Thyroid gland (tissue), 4 donors: Measurements from ENCODE around the gene METTL26. TPM values are rescaled to one million over a fixed set of nuclear protein-coding genes. Genes with fewer than 3 reads are reported as not detected.

Experiments used
- DNase-seq, 2 donors: peaks; one replicate each; pipeline ENCODE4 v3.0.0-alpha.2; 2019
- H3K27ac ChIP-seq, 3 donors: fragments of 200-600 bp; sonication (generic); 1 replicate in 2 of 3; 2 replicates in 1 of 3; pipeline ENCODE4 v1.5.1; 2016 to 2019; ENCODE audit warnings: mild to moderate bottlenecking in 1 of 3, moderate library complexity in 1 of 3
- H3K27me3 ChIP-seq: fragments of 200-600 bp; sonication (generic); one replicate; pipeline ENCODE4 v1.5.1; 2019
- H3K36me3 ChIP-seq, 2 donors: fragments of 200-600 bp; sonication (generic); one replicate each; pipeline ENCODE4 v1.5.1; 2016 to 2019
- H3K4me1 ChIP-seq, 2 donors: fragments of 200-600 bp; sonication (generic); one replicate each; pipeline ENCODE4 v1.5.1; 2017 to 2019
- H3K4me3 ChIP-seq, 3 donors: fragments of 200-600 bp; sonication (generic); replicated peaks in 1 of 3; 1 replicate in 2 of 3; 2 replicates in 1 of 3; pipeline ENCODE4 v1.5.1; 2016; ENCODE audit warnings: mild to moderate bottlenecking in 1 of 3
- H3K9me3 ChIP-seq: fragments of 200-600 bp; sonication (generic); one replicate; pipeline ENCODE4 v1.5.1; 2017
- POLR2A ChIP-seq, 2 donors: fragments of 450-650 bp; IDR thresholded peaks; one replicate each; pipeline ENCODE4 v1.6.1; 2017; ENCODE audit warnings: antibody characterized with exemption in 2 of 2, mild to moderate bottlenecking in 2 of 2, moderate library complexity in 1 of 2
- WGBS, 2 donors: methylation state at CpG; one replicate each; pipeline ENCODE4 v1.1.5; 2017; 5-methylcytosine and 5-hydroxymethylcytosine counted together
- intact Hi-C: fragments of 100-400 bp; cut with DNase I; formaldehyde crosslinking; loops from one replicate; pipeline ENCODE4 v1.15.1; 2023
- total RNA-seq, 4 donors: library from RNA; depleted of rRNA; stranded (reverse); fragments of >200 nt; gene quantifications; one replicate each; pipeline ENCODE4 v1.2.3, GENCODE V29; 2016
- TF ChIP-seq, protein P1 (sequence below), 6 experiments: fragments of 200-600 bp in 3 of 6; fragments of 450-650 bp in 3 of 6; sonication (generic) in 3 of 6; IDR thresholded peaks; one replicate each; pipeline ENCODE4 v1.5.1; 2016 to 2019; ENCODE audit warnings: antibody characterized with exemption in 6 of 6, mild to moderate bottlenecking in 2 of 6, inconsistent platforms in 1 of 6, moderate library complexity in 1 of 6

Gene METTL26
- total RNA-seq, 4 donors from 2014 or later, result 54.2 to 180 (median 115) TPM

DNA sequence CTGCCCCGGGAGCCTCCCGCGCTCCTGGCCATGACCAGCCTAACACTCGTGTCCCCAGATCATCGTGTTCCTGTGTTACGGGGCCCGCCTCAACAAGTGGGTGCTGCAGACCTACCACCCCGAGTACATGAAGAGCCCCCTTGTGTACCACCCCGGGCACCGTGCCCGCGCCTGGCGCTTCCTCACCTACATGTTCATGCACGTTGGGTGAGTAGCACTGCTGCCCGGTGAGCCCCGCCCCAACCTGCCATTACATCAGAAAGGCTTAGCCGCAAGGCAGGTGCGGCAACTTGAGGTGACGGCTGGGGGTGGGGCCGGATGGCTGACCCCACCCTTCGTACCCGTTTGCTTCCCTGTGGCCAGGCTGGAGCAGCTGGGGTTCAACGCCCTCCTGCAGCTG is 40.8 kb upstream of the METTL26 start:
- H3K27me3 ChIP-seq, result no peaks in the 10 kb centered on the region
- H3K4me3 ChIP-seq, result no peak overlapping the region
- H3K9me3 ChIP-seq, result no peaks in the 10 kb centered on the region
- TF ChIP-seq POLR2A (IDR thresholded peaks at IDR 0.05), result no peak
- TF ChIP-seq, protein P1, sequence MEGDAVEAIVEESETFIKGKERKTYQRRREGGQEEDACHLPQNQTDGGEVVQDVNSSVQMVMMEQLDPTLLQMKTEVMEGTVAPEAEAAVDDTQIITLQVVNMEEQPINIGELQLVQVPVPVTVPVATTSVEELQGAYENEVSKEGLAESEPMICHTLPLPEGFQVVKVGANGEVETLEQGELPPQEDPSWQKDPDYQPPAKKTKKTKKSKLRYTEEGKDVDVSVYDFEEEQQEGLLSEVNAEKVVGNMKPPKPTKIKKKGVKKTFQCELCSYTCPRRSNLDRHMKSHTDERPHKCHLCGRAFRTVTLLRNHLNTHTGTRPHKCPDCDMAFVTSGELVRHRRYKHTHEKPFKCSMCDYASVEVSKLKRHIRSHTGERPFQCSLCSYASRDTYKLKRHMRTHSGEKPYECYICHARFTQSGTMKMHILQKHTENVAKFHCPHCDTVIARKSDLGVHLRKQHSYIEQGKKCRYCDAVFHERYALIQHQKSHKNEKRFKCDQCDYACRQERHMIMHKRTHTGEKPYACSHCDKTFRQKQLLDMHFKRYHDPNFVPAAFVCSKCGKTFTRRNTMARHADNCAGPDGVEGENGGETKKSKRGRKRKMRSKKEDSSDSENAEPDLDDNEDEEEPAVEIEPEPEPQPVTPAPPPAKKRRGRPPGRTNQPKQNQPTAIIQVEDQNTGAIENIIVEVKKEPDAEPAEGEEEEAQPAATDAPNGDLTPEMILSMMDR (IDR thresholded peaks at IDR 0.05), result no peak
- no peak overlapping the region for H3K27ac ChIP-seq
- H3K4me1 ChIP-seq, result peaks cover 21 to 31% of the 10 kb centered on the region in 2 donors
- WGBS, 2 donors, result 48 to 69% methylated on average over 12 to 14 of the region's 23 CpGs
- intact Hi-C loops, result no loop called here
- no peak for DNase-seq
- peaks cover 17 to 20% of the 10 kb centered on the region in 2 donors for H3K36me3 ChIP-seq

DNA sequence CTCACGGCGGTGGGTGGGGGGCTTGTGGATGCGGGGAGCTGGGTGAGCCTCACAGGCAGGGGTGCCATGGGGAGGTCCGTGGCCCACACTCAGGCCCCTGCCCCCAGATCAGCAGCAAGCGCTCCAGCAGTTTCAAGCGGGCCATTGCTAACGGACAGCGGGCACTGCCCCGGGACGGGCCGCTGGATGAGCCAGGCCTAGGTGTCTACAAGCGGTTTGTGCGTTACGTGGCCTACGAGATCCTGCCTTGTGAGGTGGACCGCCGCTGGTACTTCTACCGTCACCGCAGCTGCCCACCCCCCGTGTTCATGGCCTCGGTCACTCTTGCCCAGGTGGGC is 40.4 kb upstream of the METTL26 start:
- intact Hi-C loops, result no loop called here
- no peaks in the 10 kb centered on the region for H3K27me3 ChIP-seq

DNA sequence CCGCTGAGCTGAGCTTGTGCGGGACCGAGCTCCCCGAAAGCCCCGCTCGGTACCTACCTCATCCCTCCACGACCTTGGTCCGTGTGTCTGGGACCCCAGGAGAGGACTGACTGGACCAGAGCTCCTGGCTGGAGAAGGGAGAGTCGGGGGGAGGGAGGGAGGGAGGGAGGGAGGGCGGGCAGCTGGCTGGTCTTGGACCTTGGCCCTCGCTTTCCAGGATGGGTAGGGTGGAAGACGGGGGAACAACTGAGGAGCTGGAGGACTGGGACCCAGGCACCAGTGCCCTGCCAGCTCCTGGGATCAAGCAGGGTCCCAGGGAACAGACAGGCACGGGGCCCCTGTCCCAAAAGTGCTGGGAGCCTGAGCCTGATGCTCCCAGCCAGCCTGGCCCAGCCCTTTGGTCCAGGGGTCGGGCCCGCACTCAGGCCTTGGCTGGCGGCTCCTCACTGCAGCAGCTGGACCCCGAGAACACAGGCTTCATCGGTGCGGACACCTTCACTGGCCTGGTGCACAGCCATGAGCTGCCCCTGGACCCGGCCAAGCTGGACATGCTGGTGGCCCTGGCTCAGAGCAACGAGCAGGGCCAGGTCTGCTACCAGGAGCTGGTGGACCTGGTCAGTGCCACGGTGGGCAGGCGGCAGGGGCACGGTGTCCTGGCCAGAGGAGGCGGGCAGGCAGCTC is 39.9 kb upstream of the METTL26 start:
- no peak for DNase-seq
- H3K4me1 ChIP-seq, result peaks cover 15 to 22% of the 10 kb centered on the region in 2 donors
- intact Hi-C loops, result no loop called here
- TF ChIP-seq POLR2A (IDR thresholded peaks at IDR 0.05), result no peak
- H3K9me3 ChIP-seq, result no peaks in the 10 kb centered on the region
- H3K4me3 ChIP-seq, result no peak overlapping the region
- WGBS, 2 donors, result 57 to 61% methylated on average over 4 to 12 of the region's 25 CpGs
- H3K27ac ChIP-seq, result no peak overlapping the region
- no peaks in the 10 kb centered on the region for H3K27me3 ChIP-seq
- peaks cover 19 to 26% of the 10 kb centered on the region in 2 donors for H3K36me3 ChIP-seq

More for the DNA sequence above, 40.4 kb upstream of the METTL26 start:
- DNase-seq, result no peak
- H3K4me3 ChIP-seq, result no peak overlapping the region
- H3K27ac ChIP-seq, result no peak overlapping the region
- H3K4me1 ChIP-seq, result peaks cover 20 to 27% of the 10 kb centered on the region in 2 donors
- TF ChIP-seq, protein P1 (IDR thresholded peaks at IDR 0.05), result no peak
- TF ChIP-seq POLR2A (IDR thresholded peaks at IDR 0.05), result no peak
- H3K9me3 ChIP-seq, result no peaks in the 10 kb centered on the region
- peaks cover 14 to 21% of the 10 kb centered on the region in 2 donors for H3K36me3 ChIP-seq
- WGBS, 2 donors, result 85% methylated on average over 10 of the region's 21 CpGs; no CpG with 5 or more reads in 1 of the 2 donors

DNA sequence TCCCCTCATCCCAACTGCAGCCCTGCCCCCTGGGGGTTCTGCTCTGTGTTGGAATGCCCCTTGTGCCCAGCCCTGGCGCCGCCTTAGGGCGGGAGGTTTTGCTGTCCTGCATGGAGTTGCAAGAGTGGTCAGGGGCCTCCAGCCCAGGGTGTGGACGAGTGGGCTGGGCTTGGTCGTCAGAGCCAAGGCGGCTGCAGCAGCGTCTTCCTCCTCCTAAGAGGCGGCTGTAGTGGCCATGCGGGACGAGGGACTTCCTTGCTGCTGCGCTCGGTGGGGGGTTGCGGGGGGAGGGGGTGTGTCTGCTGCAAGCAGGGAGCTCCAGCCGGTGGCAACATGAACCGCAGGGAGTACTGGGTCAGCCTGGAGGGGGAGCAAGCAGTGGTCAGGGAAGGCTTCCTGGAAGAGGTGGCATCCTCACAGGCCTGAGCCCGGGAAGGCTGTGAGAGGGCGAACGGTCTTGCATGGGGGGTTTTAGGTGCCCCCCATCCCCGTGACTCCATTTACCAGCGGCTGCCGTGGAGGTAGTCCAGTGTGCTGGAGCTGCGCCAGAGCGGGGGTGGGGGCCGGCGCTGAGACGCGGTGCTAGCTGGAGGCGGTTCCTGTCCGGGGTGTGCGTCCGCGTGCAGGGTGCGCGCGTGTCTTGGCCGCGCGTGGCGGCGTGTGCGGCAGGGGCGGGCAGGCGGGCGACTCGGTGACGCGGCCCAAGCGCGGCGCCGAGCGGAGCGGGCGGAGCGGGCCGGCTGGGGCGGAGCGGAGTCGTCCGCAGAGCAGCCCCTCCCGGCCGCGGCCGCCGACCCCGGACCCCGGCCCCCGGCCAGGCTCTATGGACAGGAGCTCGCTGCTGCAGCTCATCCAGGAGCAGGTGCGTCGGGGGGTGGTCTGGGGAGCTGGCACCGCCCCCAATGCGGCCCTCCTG is 39.1 kb upstream of the METTL26 start, which contains the start of gene RHBDL1:
Gene RHBDL1, plus strand, starts transcription at position 704 of the 916 bp plus-strand sequence. Its CDS starts 120 bp downstream, at position 824.
- DNase-seq, result peak; percentile 38 to 42
- TF ChIP-seq, protein P1 (IDR thresholded peaks at IDR 0.05), result no peak
- TF ChIP-seq POLR2A (IDR thresholded peaks at IDR 0.05), result no peak
- peaks cover 11 to 20% of the 10 kb centered on the region in 2 donors for H3K4me1 ChIP-seq
- no peaks in the 10 kb centered on the region for H3K9me3 ChIP-seq
- 14 to 29% methylated on average over 11 to 14 of the region's 73 CpGs for WGBS, 2 donors
- no peaks in the 10 kb centered on the region for H3K27me3 ChIP-seq
- no peak within 1 kb of the TSS for H3K27ac ChIP-seq
- peaks cover 27 to 34% of the 10 kb centered on the region in 2 donors for H3K36me3 ChIP-seq
- intact Hi-C loops, result no loop called here
- no peak within 1 kb of the TSS for H3K4me3 ChIP-seq

DNA sequence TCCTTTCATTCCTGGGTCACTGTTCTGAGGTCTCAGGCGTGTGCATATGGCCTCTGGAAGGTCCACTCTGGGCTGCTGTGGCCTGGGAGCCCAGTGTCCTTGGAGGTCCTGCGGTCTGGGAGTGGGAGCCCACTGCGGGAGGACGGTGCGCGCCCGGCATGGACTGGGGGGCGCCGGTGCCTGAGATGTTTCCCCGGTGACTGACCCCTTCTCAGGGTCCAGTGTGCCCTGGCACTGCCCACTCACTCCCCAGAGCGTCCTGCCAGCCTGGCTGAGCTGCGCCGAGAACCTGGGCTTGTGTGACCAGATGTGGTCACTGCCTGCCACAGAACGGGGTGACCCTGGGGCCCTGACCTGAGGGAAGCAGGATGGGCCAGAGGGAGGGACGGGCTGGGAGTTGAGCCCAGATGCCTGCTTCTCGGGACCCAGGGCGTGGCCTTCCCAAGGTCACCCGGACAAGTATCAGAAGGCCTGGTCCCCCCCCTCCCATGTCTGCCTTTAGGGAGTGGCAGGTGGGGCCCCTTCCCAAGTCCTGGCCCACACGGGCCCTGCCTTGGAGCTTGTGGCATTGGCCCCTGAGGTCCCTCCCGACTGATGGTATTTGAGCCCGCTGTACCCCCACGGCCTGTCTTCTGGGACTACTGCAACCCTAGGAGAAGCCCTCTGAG is 38.2 kb upstream of the METTL26 start:
- H3K4me3 ChIP-seq, result no peak overlapping the region
- no peaks in the 10 kb centered on the region for H3K27me3 ChIP-seq
- no peak overlapping the region for H3K27ac ChIP-seq
- DNase-seq, result no peak
- no peaks in the 10 kb centered on the region for H3K9me3 ChIP-seq
- H3K4me1 ChIP-seq, result peaks cover 8 to 18% of the 10 kb centered on the region in 2 donors
- intact Hi-C loops, result no loop called here
- peaks cover 33 to 43% of the 10 kb centered on the region in 2 donors for H3K36me3 ChIP-seq
- TF ChIP-seq, protein P1 (IDR thresholded peaks at IDR 0.05), result no peak
- TF ChIP-seq POLR2A (IDR thresholded peaks at IDR 0.05), result no peak
- WGBS, 2 donors, result 83 to 88% methylated on average over 4 to 12 of the region's 22 CpGs
